GM18499 (cell line): ENCODE results near the gene TUBA3E.
A peak's percentile ranks its signal among the peaks of the same experiment; 100 is the strongest.
"Not testable (repeated sequence)": the region's sequence is repeated elsewhere in the genome, so short reads cannot be mapped to it uniquely, and the experiment has no call there.

ENCODE experiments used
- ATAC-seq: cut with Tn5 transposase; IDR thresholded peaks from one replicate; pipeline ENCODE4 v1.9.1; 2021; ENCODE audit warnings: moderate number of reproducible peaks; ENCODE audit not compliant: insufficient read depth, unreplicated experiment

The TUBA3E gene

GRCh38 chr2:130165293-130166016 lies 32.8 kb downstream of the TUBA3E start:
- no peak for ATAC-seq

DNA sequence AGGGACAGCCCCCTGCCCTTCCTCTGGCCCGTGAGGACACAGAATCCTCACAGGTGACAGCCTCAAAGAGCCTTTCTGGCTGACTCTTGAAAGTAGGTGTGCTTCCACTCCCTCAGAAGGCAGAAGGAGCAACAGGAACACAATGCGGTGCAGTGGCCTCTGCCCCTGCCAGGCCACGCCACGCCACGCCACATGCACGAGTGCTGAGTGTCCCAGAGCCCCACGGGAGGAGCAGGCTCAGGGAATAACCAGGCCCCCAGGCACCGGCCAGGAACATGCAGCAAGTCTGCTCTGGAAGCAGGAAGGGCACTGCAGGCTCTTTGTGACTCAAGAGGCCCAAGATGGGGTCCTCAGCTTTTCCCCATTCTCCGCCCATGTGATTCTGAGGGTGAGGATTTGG lies 35.3 kb downstream of the TUBA3E start:
- no peak for ATAC-seq

- not testable (repeated sequence) for ATAC-seq
These were observed 35.8 kb downstream of the TUBA3E start for GRCh38 chr2:130162486-130162885.

DNA sequence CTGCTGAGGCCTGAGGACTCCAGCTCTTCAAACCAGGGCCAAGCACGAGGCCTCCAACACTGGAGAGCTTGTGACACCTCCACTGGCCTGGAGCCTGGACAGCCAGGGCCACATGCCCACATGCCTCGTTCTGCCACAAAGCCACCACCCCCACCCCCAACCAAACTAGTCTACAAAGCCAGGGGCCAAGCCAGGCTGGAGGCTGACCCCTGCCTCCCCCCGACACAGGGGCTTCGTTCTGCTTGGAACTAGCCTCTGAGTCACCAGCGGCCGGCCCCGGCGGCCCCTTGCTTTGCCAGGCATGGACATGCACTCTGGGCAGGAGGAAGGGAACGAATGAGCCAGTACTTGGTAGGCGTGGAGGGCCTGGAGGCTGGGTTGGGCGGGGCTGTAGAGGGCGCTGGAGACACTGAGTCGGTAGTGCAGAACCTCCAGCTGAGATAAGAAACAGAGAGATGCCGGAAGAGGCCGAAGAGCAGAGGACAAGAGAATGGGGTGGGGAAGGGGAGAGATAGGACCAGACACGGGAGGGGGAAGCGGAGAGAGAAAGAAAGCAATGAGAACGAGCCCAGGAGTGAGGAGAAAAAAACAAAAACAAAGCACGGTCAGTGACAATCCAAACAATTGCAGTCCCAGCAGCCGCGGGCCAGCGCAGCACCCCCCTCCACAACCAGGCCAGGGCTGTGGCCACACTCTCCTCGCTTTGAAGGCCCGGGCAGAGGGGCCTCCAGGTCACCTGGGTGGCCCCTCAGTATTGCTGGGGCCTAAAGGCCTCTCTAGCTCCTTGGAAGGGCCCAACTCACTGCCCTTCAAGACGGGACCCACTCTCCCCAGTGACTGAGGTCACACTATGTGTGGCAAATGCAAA lies 37.2 kb downstream of the TUBA3E start:
- ATAC-seq = not testable (repeated sequence)

GRCh38 chr2:130160131-130160530 lies 38.1 kb downstream of the TUBA3E start:
- no peak for ATAC-seq

DNA sequence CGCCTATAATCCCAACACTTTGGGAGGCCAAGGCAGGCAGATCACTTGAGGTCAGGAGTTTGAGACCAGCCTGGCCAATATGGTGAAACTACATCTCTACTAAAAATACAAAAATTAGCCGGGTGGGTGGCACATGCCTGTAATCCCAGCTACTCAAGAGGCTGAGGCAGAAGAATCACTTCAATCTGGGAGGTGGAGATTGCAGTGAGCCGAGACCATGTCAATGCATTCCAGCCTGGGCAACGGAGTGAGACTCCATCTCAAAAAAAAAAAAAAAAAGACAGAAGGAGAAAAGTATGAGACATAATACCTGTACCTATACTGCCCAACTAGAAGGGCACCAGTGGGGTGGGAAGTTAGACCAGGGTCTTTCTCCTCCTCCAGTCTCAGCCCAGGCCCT lies 38.9 kb downstream of the TUBA3E start:
- ATAC-seq = not testable (repeated sequence)

DNA sequence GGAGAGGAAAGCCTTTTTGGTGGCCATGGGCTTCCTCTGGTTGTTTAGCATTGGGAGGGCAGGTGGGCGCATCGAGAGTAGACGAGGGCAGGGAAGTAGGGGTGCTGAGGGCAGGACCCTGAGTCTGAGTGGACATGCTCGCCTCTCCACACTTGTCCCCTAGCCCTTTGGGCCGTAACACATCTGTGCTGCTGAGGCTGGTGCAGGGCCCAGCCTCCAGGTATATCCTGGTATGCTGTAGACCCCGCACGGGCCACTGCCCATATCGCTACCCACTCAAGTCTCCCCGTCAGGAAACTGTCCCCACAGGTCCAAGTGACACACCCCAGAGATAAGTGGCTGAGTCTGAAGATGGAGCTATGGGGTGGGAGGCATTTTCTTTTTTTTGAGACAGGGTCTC lies 39.6 kb downstream of the TUBA3E start:
- ATAC-seq = no peak

GRCh38 chr2:130157825-130158514 lies 40.3 kb downstream of the TUBA3E start:
- peak; percentile 91 for ATAC-seq

DNA sequence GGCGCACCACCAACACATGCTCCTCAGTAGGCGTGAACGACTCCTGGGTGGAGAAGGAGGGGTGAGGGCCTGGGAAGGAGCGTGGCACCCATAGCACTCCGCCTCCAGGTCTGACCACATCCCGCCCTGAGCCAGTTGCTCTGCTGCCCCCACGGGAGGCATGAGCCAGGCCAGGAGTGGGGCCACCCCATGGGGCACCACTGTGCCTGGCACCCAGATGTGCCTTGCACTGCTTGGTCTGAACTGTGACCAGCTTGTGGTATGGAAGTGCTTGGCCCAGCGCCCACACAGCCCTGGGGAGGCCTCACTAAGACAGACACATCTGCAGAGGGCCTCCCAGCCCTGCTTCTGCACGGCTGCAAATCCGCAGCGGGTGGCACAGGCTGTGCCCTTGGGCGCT lies 40.9 kb downstream of the TUBA3E start:
- ATAC-seq = not testable (repeated sequence)

- ATAC-seq = no peak
These were observed 41.6 kb downstream of the TUBA3E start for GRCh38 chr2:130156624-130157004.

DNA sequence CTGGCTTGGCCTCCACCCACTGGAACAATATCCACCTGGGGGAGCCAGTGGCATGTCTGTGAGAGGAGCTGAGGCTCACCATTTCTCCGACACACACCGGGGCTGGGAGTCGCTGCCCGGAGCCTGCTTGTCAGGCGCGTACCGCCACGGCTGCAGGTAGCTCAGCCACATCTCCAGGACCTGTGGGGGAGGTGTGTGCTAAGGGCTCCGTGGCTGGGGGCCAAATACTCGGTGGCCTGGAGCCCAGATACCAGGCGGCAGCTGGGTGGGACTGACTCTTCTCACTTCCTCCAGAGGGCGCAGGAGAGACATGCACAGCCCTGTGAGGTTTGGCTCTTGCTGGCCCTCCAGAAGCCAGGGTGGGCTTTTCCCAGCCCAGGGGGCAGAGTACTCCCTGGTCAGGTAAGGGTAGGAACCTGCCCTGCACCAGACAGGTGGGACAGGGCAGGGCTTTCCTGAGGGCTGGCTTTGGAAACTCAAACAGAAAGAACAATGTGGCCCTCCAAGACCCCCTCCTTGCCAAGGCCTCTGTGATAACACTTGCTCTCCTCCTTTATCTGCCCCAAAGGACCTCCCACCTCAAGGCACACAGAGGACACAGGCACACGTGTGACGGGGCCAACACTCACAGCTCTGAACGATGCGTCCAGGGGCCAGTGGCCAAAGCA lies 42.1 kb downstream of the TUBA3E start:
- not testable (repeated sequence) for ATAC-seq

- no peak for ATAC-seq
These were observed 43.2 kb downstream of the TUBA3E start for GRCh38 chr2:130154773-130155765.

DNA sequence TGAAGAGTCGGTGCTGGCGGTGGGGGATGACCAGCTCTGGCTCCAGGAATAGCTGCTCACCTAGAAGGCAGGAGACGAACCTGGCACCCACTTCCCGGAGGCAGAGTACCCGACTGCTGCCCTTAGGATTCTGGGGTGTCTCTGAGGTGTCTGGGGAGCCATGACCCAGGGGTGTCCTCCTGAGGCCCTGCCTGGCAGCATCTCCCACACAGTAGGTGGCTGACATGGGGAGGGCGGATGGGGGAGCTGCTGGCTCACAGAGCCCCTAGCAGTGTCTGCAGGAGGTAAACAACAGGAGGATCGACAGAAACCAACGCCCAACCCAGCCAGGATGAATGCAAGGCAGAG lies 43.8 kb downstream of the TUBA3E start:
- ATAC-seq = not testable (repeated sequence)

DNA sequence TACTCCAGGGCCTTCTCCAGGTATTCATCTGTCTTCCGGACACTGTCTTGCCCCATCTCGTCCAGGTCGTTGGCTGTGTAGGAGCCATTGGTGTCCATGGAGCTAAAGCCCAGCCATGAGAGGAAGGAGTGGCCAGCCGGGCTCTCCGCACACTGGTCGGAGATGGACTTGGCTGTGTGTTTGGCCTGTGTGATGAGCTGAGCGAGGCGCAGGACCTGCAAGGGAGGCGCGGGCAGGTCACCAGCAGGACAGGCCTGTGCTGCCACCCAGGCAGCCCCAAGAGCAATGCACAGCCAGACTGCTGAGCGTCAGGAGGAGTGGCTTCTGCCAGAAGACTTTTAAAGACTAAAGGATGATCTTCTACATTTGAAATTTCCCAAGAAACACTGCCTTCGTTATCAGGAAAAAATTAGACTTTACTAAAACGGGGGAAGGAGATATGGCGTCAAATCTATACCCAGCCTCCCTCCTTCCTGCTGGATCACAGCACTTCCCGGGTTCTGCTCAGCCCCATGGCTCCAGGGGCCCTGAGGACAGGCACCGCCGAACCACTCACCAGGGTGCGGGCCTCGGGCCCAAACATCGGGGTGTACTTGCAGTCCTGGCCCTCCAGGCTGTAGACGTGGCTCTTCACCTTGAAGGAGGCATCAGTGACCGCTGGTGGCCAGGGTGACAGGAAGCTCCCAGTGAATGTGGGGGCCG lies 44.4 kb downstream of the TUBA3E start:
- ATAC-seq = not testable (repeated sequence)

DNA sequence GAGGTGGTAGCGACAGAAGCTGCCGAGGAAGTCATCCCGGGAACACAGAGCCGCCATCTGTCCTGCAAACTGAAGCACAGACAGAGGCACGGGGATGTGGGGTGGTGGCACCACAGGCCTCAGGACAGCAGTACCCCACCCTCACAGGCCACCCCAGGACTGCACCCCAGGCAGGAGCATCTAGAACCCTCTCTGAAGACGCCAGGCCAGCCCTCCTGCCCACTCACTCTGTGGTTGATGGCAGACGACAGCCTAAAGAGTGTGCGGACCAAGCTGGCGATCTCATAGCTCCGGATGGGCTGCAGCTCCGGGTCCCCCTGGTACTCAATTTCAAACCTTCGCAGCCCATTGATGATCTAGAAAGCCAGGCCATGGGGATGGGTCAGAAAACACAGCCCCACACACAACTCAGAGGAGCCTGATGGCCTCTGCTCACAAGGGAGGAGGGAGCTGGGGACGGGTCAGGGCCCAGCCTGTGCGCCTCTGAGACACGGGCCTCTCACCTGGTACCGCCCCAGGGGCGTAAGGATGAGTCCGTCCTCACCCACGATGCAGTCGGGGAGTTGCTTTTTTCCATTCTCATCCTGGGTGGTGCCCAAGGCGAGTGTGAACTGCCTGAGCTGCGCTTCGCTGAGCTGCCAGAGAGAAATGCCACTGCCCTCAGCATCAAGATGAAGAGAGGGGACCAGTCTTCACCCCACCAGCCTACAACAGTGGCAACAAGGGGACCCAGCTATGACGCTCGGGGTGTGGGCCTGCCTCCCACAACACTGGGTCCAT lies 45.2 kb downstream of the TUBA3E start:
- no peak for ATAC-seq

GRCh38 chr2:130152136-130152815 lies 46.0 kb downstream of the TUBA3E start:
- not testable (repeated sequence) for ATAC-seq

DNA sequence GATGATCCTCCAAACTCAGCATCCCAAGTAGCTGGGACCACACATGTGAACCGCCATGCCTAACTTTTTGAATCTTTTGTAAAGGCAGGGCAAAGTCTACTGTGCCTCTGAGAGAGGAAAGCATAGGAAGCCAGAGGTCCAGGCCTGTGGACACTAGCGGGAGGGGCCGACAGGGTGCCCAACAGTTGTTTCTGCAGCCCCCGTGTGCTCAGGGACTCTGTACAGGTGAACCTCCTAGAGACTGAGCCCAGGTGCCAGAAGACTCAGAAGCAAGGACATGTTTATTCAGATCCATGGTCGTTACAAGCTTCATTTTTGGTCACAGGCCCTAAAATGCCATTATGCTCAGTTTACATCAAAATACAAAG lies 47.1 kb downstream of the TUBA3E start:
- not testable (repeated sequence) for ATAC-seq
